ENCODE measurements around the gene CRIM1. TPM values are rescaled to one million over a fixed set of nuclear protein-coding genes. Genes with fewer than 3 reads are reported as not detected.
A peak's percentile ranks its signal among the peaks of the same experiment; 100 is the strongest.

CRIM1 gene
- total RNA-seq, 1 experiment from 2014 or later: 27.6 TPM

DNA sequence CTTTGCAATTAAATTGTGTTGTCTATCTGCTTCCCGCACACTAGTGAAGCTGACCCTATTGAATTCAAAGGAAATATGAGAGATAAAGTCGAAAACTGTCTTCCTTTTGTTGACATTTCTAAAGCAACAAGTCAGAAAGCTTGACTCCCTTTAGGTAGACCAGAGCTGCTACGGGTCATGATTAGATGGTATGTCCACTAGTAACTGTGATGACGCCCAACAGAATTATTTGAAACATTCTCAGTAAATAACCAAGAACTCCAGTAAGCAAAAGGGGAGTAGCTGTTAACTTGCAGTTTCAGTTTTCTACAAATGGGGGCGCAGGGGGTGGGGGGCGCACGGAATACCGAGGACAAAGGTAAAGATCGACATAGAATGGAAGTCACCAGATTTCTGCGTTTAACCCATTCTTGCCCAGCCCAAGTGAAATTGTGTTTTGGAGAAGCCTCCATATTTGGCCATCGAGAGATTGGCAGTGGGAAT lies 56.4 kb downstream of the CRIM1 start:
- Mint-ChIP-seq H3K4me3 (no peak overlapping the region), H3K27me3 (ENCODE audit: low read depth) (no peaks in the 10 kb centered on the region), H3K9me3 (no peaks in the 10 kb centered on the region), H3K4me1 (peaks cover 44 to 51% of the 10 kb centered on the region in 2 experiments), H3K36me3 (ENCODE audit: insufficient read depth in 1 of 3, low read depth in 3 of 3) (no peaks in the 10 kb centered on the region; a peak in 1 of 7 replicates), H3K27ac (peak overlapping the region in 1 of 3 experiments; percentile 22; a peak in 2 of 7 replicates)
- Histone ChIP-seq H3K27ac (ENCODE audit: insufficient read length, low read depth, low read length) (no peak overlapping the region), H2BK12ac (ENCODE audit: insufficient read length, low read depth, low read length) (no peak overlapping the region), H2AFZ (ENCODE audit: low read length) (no peak overlapping the region), H3K79me1 (ENCODE audit: insufficient read depth, low read depth, low read length, poor library complexity, severe bottlenecking) (no peaks in the 10 kb centered on the region), H3K18ac (ENCODE audit: insufficient read length, low read depth, low read length) (no peak overlapping the region), H3K9me3 (ENCODE audit: control insufficient read depth, low read depth, low read length) (no peaks in the 10 kb centered on the region), H3K14ac (ENCODE audit: insufficient read depth, low read length) (no peak overlapping the region), H4K8ac (replicated peaks; ENCODE audit: insufficient read length, low read depth, low read length) (no peak overlapping the region), H3K79me2 (ENCODE audit: insufficient read depth, low read length) (peaks cover 4% of the 10 kb centered on the region; the same call in 1 of the 2 replicates), H3K4ac (ENCODE audit: low read depth, low read length) (no peak overlapping the region), H3K4me1 (ENCODE audit: insufficient read depth, low read length) (peaks cover 20% of the 10 kb centered on the region), H2BK5ac (ENCODE audit: insufficient read length, low read length) (no peak overlapping the region), H3T11ph (ENCODE audit: low read length) (no peak overlapping the region), H3K23ac (ENCODE audit: insufficient read length, low read depth, low read length) (no peak overlapping the region), H2BK120ac (ENCODE audit: low read depth, low read length, poor library complexity, severe bottlenecking) (no peak overlapping the region), H2BK15ac (ENCODE audit: low read depth, low read length) (no peak overlapping the region), H3K9ac (ENCODE audit: extremely low read depth, insufficient read length, low read length) (no peak overlapping the region), H2BK20ac (ENCODE audit: low read depth, low read length, poor library complexity, severe bottlenecking) (no peak overlapping the region), H3K56ac (ENCODE audit: insufficient read length, low read depth, low read length) (no peak overlapping the region), H2AK5ac (ENCODE audit: insufficient read length, low read length) (no peak overlapping the region), H4K91ac (ENCODE audit: insufficient read length, low read depth, low read length) (no peak overlapping the region), H3K23me2 (ENCODE audit: insufficient read length, low read depth, low read length, poor library complexity, severe bottlenecking) (no peaks in the 10 kb centered on the region), H3K27me3 (ENCODE audit: insufficient read depth, low read length) (no peaks in the 10 kb centered on the region), H3K4me2 (ENCODE audit: insufficient read depth, insufficient read length, low read length) (no peak overlapping the region), H4K5ac (ENCODE audit: insufficient read length, low read depth, low read length) (no peak overlapping the region), H4K20me1 (ENCODE audit: control insufficient read depth, insufficient read depth, insufficient read length) (no peaks in the 10 kb centered on the region)
- TF ChIP-seq, protein P1, sequence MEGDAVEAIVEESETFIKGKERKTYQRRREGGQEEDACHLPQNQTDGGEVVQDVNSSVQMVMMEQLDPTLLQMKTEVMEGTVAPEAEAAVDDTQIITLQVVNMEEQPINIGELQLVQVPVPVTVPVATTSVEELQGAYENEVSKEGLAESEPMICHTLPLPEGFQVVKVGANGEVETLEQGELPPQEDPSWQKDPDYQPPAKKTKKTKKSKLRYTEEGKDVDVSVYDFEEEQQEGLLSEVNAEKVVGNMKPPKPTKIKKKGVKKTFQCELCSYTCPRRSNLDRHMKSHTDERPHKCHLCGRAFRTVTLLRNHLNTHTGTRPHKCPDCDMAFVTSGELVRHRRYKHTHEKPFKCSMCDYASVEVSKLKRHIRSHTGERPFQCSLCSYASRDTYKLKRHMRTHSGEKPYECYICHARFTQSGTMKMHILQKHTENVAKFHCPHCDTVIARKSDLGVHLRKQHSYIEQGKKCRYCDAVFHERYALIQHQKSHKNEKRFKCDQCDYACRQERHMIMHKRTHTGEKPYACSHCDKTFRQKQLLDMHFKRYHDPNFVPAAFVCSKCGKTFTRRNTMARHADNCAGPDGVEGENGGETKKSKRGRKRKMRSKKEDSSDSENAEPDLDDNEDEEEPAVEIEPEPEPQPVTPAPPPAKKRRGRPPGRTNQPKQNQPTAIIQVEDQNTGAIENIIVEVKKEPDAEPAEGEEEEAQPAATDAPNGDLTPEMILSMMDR (conservative IDR thresholded peaks at IDR 0.05): peak; percentile 57
- WGBS (ENCODE audit: extremely low coverage, insufficient read length, low lambda C conversion rate): no CpG with 5 or more reads among the region's 11 CpGs
- DNase-seq: peak; percentile 50
